GM20000 (cell line): ENCODE measurements around the gene ALAD.
A peak's percentile ranks its signal among the peaks of the same experiment; 100 is the strongest.
"Not testable (repeated sequence)": the region's sequence is repeated elsewhere in the genome, so short reads cannot be mapped to it uniquely, and the experiment has no call there.

Source experiments
- DNase-seq: peaks from one replicate; pipeline ENCODE4 v3.0.0; 2012; ENCODE audit warnings: low spot score
- TF ChIP-seq, protein P1 (sequence below): IDR thresholded peaks from 2 replicates; pipeline ENCODE4 v1.5.1; 2012; ENCODE audit warnings: mild to moderate bottlenecking, control low read depth; ENCODE audit errors: extremely low read depth, missing control alignments

ALAD gene

DNA sequence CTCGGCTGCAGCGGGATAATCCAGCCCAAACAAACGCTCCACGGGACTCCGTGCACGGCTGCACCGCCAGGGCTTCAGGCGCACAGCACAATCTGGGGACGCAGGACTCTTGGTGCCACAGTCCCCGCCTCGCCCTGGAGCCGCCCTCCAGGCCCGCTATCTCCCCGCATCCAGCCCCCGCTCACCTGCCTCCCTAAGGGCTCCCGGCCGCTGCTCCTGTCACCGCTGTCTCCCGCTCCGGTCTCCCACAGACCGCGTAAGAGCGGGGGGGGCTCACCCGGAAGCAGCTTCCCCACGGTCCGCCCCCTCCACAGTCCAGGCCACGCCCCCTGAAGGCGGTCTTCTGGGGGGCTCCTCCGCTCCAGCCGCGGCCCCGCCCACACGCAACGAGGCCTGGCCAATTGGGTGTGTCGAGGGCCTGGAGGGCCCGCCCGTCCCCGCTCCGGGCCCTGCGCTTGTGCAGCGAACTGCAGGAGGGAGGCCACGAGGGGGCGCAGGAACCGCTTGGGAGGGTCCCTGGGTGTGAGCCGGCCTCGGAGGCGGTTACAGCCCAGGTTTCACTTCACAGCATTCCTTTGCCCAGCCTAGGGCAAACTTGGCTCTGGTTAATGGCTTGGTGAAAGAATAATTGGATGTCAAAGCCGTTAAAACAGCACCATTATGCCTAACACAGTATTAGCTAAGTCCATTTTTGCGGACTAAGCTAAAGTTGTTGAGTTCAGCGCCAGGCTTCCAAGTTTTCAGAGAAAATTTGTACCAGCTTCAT lies at the start of gene ALAD:
ALAD (minus strand) TSS at position 258 of the 766 bp plus-strand sequence. CDS start 7,725 bp downstream, outside the sequence.
- TF ChIP-seq, protein P1, sequence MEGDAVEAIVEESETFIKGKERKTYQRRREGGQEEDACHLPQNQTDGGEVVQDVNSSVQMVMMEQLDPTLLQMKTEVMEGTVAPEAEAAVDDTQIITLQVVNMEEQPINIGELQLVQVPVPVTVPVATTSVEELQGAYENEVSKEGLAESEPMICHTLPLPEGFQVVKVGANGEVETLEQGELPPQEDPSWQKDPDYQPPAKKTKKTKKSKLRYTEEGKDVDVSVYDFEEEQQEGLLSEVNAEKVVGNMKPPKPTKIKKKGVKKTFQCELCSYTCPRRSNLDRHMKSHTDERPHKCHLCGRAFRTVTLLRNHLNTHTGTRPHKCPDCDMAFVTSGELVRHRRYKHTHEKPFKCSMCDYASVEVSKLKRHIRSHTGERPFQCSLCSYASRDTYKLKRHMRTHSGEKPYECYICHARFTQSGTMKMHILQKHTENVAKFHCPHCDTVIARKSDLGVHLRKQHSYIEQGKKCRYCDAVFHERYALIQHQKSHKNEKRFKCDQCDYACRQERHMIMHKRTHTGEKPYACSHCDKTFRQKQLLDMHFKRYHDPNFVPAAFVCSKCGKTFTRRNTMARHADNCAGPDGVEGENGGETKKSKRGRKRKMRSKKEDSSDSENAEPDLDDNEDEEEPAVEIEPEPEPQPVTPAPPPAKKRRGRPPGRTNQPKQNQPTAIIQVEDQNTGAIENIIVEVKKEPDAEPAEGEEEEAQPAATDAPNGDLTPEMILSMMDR = peak; percentile 87
- peak; percentile 98 for DNase-seq

DNA sequence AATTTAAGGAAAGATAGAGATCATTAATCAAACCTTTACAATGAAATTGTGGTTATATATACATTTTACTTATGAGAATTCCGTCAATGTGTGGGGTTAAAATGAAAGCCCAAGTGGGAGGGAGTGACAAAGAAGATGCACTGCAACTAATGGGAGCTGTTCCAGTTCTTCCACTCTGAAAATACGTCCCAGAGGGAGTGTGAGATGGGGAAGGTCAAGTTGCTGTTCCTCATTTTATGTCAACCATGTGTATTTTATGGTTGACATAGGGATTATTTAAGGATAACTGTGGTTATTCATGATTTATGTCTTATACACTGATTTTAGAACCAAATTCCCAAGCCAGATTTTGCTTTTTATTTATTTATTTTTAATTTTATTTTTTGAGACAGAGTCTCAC lies 48.3 kb upstream of the ALAD start:
- TF ChIP-seq, protein P1 = no peak
- DNase-seq = no peak

DNA sequence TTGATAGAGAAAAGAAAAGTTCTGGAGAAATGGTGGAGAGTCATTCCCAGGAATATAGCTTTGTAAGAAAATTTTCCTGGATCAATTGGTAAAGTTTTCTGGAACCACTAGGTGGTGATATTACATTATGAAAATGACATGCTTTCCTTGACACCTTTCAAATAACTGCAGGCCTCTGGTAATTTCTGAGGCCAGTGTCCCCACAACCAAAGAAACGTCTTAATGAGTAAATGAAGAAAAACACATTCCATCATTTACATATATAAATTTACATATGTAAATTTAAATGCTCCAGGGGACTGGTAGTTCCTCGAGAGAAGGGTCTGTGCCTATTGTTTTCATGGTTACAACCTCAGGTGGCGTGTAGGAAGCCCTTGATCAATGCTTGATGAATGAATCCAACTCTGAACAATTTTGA lies 45.2 kb upstream of the ALAD start:
- TF ChIP-seq, protein P1 = no peak
- peak; percentile 75 for DNase-seq

DNA sequence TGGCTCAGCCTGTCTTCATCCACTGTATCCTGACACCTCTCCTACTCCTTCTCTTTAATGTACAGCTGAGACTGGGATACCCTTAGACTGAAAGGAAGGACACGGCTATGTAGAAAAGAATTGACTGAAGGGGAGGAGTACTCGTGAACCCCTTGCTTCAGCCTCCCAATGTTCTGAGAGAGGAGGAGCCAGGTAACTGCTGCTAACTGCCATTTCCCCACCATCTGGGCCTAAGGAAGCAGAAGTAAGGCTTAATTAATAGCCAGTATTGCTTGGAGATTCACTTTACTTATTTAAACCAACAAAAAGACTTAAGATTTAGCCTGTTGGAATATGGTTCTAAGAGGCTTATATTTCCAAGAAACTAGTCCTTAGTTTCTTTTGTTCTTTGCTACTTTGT lies 43.7 kb upstream of the ALAD start:
- no peak for DNase-seq
- TF ChIP-seq, protein P1 = no peak

DNA sequence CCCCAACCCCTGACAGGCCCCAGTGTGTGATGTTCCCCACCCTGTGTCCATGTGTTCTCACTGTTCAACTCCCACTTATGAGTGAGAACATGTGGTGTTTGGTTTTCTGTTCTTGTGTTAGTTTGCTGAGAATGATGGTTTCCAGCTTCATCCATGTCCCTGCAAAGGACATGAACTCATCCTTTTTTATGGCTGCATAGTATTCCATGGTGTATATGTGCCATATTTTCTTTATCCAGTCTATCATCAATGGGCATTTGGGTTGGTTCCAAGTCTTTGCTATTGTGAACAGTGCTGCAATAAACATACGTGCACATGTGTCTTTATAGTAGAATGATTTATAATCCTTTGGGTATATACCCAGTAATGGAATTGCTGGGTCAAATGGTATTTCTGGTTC lies 36.6 kb upstream of the ALAD start:
- not testable (repeated sequence) for DNase-seq

DNA sequence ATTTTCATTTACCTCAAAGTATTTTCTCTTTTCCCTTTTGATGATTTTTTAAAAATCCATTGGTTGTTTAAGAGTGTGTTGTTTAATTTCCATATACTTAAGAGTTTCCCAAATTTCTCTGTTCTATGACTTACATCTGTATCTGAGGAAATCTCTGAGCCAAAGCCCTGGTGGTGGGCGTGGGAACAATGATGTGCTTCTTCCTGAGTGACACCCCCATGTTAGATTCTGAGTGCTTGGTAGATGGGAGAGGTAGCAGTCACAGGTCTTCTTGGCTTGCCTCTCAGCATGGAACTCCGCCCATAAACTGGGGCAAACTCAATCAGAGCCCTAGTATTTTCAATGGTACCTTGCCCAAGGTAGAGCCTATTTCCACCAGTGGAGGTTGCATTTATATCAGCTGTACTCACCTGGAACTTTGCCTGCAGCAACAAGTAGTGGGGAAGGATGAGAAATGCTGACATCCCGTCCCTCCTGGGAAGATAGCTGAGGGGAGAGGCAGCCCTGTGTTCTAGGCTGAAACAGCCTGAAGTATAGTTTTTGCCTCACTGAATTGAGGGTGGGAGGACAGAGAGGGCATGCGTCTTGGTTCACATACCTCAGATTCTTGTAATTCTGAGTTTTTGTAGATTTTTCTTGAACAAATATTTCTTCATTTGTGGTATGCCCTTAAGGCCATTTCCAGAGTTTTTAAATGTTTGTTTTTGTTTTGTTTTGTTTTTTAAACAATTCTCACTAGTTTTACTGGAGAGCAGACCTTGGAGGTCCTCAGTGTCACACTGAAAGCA lies 35.8 kb upstream of the ALAD start:
- no peak for DNase-seq
- TF ChIP-seq, protein P1 = no peak

DNA sequence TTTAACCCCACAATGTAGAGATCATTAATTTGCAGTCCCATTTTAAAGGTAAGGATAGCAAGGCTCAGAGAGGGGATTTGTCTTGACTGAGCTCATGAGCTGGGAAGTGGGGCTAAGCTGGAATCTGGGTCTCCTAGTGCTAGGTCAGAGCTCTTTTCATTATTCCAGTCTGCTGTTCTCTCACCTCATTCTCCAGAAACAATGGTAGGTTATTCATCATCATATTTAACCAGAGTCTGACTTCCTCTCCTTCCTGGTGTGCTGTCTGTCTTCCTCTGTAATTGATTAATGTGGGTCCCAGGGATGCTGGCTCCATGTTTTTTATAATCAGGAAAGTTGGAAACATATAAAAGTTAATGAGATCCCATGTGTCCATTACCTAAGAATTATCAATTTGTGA lies 30.1 kb upstream of the ALAD start:
- no peak for DNase-seq
- TF ChIP-seq, protein P1 = no peak
